ENCODE data around the gene OTUD3.

- TF ChIP-seq EZH2 (IDR thresholded peaks at IDR 0.05; ENCODE audit: insufficient read depth, poor library complexity, severe bottlenecking): no peak
- no peak for TF ChIP-seq EZH2phosphoT487 (IDR thresholded peaks at IDR 0.05; ENCODE audit: insufficient read depth, low read depth)
Measured at GRCh38 chr1:19942657-19943056, 60.5 kb downstream of the OTUD3 start.

Measured in GM23248 (cell line).